Measurements from ENCODE around the gene FCRL5. TPM values are rescaled to one million over a fixed set of nuclear protein-coding genes. Genes with fewer than 3 reads are reported as not detected.

Gene FCRL5
- polyA plus RNA-seq, 1 experiment = not detected

- Histone ChIP-seq H3K27me3 (ENCODE audit: control insufficient read depth, insufficient read depth, low read length) (no peaks in the 10 kb centered on the region), H3K4me3 (ENCODE audit: low read depth, low read length) (no peak overlapping the region), H3K9me3 (ENCODE audit: control insufficient read depth, insufficient read depth, low read length) (no peaks in the 10 kb centered on the region), H3K27ac (ENCODE audit: low read depth, low read length) (no peak overlapping the region)
- DNase-seq (ENCODE audit: low read depth, low spot score) = no peak
- TF ChIP-seq, protein P1, sequence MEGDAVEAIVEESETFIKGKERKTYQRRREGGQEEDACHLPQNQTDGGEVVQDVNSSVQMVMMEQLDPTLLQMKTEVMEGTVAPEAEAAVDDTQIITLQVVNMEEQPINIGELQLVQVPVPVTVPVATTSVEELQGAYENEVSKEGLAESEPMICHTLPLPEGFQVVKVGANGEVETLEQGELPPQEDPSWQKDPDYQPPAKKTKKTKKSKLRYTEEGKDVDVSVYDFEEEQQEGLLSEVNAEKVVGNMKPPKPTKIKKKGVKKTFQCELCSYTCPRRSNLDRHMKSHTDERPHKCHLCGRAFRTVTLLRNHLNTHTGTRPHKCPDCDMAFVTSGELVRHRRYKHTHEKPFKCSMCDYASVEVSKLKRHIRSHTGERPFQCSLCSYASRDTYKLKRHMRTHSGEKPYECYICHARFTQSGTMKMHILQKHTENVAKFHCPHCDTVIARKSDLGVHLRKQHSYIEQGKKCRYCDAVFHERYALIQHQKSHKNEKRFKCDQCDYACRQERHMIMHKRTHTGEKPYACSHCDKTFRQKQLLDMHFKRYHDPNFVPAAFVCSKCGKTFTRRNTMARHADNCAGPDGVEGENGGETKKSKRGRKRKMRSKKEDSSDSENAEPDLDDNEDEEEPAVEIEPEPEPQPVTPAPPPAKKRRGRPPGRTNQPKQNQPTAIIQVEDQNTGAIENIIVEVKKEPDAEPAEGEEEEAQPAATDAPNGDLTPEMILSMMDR (IDR thresholded peaks at IDR 0.05; ENCODE audit: low read depth, low read length) = no peak
- ChIA-PET POLR2A (no interaction called here), CTCF (interaction anchor here (0.7 kb wide), 1 partner anchor 22 kb away, joined by 3 read pairs; no protein-coding TSS in a partner anchor)
These were observed 54.2 kb downstream of the FCRL5 start for GRCh38 chr1:157497987-157498735.

GRCh38 chr1:157497284-157497683 is 55.0 kb downstream of the FCRL5 start:
- Histone ChIP-seq H3K9me3 (ENCODE audit: control insufficient read depth, insufficient read depth, low read length) (no peaks in the 10 kb centered on the region), H3K4me3 (ENCODE audit: low read depth, low read length) (no peak overlapping the region), H3K27ac (ENCODE audit: low read depth, low read length) (no peak overlapping the region), H3K27me3 (ENCODE audit: control insufficient read depth, insufficient read depth, low read length) (no peaks in the 10 kb centered on the region)
- POLR2A ChIA-PET = no interaction called here
- CTCF ChIA-PET = no interaction called here
- DNase-seq (ENCODE audit: low read depth, low spot score) = no peak
- TF ChIP-seq, protein P1 (IDR thresholded peaks at IDR 0.05; ENCODE audit: low read depth, low read length) = no peak

GRCh38 chr1:157496121-157496526 is 56.2 kb downstream of the FCRL5 start:
- CTCF ChIA-PET = interaction anchor here (0.6 to 1.9 kb wide), 16 partner anchors 9 to 406 kb away, joined by 3 to 12 read pairs (median 4); no protein-coding TSS in a partner anchor
- H3K27me3 ChIP-seq (ENCODE audit: control insufficient read depth, insufficient read depth, low read length) = no peaks in the 10 kb centered on the region
- POLR2A ChIA-PET = no interaction called here
- DNase-seq (ENCODE audit: low read depth, low spot score) = no peak
- H3K9me3 ChIP-seq (ENCODE audit: control insufficient read depth, insufficient read depth, low read length) = no peaks in the 10 kb centered on the region
- H3K27ac ChIP-seq (ENCODE audit: low read depth, low read length) = no peak overlapping the region
- TF ChIP-seq, protein P1 (IDR thresholded peaks at IDR 0.05; ENCODE audit: low read depth, low read length) = peak; percentile 88
- H3K4me3 ChIP-seq (ENCODE audit: low read depth, low read length) = no peak overlapping the region

DNA sequence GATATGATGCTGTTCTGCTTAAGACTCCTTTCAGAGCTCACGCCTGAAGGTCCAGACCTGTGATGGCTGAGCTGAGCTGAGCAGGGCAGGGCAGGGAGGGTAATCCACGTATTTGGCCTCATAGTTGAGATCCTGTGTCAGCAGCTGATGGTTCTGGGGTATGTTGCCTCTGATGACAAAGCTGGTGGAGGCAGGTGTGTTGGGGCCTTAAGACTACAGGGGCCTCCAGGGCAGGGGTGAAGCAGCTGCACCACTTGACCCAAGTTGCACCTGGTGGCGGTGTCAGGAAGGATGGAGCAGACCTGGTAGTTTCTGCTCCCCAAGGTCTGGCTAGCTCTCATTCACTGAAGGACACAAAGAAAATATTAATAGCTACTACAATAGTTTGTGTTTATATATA is 57.0 kb downstream of the FCRL5 start:
- Histone ChIP-seq H3K27me3 (ENCODE audit: control insufficient read depth, insufficient read depth, low read length) (no peaks in the 10 kb centered on the region), H3K27ac (ENCODE audit: low read depth, low read length) (no peak overlapping the region), H3K4me3 (ENCODE audit: low read depth, low read length) (no peak overlapping the region), H3K9me3 (ENCODE audit: control insufficient read depth, insufficient read depth, low read length) (no peaks in the 10 kb centered on the region)
- TF ChIP-seq, protein P1 (IDR thresholded peaks at IDR 0.05; ENCODE audit: low read depth, low read length) = no peak
- POLR2A ChIA-PET = no interaction called here
- DNase-seq (ENCODE audit: low read depth, low spot score) = no peak
- CTCF ChIA-PET = interaction anchor here (0.5 to 1.9 kb wide), 16 partner anchors 8 to 405 kb away, joined by 3 to 12 read pairs (median 4); no protein-coding TSS in a partner anchor

- no peak for DNase-seq (ENCODE audit: low read depth, low spot score)
- ChIA-PET POLR2A (no interaction called here), CTCF (interaction anchor here (0.6 to 1.6 kb wide), 3 partner anchors 10 to 120 kb away, joined by 3 read pairs; no protein-coding TSS in a partner anchor)
These were observed 58.2 kb downstream of the FCRL5 start for GRCh38 chr1:157494093-157494492.

More at GRCh38 chr1:157494093-157494492, 58.2 kb downstream of the FCRL5 start:
- H3K27ac ChIP-seq (ENCODE audit: low read depth, low read length) = no peak overlapping the region
- H3K9me3 ChIP-seq (ENCODE audit: control insufficient read depth, insufficient read depth, low read length) = no peaks in the 10 kb centered on the region
- no peaks in the 10 kb centered on the region for H3K27me3 ChIP-seq (ENCODE audit: control insufficient read depth, insufficient read depth, low read length)
- TF ChIP-seq, protein P1 (IDR thresholded peaks at IDR 0.05; ENCODE audit: low read depth, low read length) = no peak
- H3K4me3 ChIP-seq (ENCODE audit: low read depth, low read length) = no peak overlapping the region

Data from AG04450 (cell line).